GM23338 (cell line): ENCODE measurements around the gene WSCD2. TPM values are rescaled to one million over a fixed set of nuclear protein-coding genes. Genes with fewer than 3 reads are reported as not detected.

Experiments used
- ATAC-seq: fragments of 200-7000 bp; cut with Tn5 transposase; 3 replicates; pipeline ENCODE4 v1.9.1; 2020
- DNase-seq: peaks from one replicate; pipeline ENCODE4 v3.0.0-alpha.2; 2015; ENCODE audit warnings: low spot score
- H2AFZ ChIP-seq: fragments of 200-600 bp; sonication (generic); 2 replicates; pipeline ENCODE4 v1.8.0; 2016; ENCODE audit warnings: antibody characterized with exemption, mild to moderate bottlenecking, moderate library complexity
- H3F3A ChIP-seq: fragments of 200-600 bp; sonication (generic); replicated peaks from 2 replicates; pipeline ENCODE4 v1.8.0; 2017; ENCODE audit warnings: antibody characterized with exemption, mixed run types, low read depth
- H3K27ac ChIP-seq: fragments of 200-600 bp; sonication (generic); 2 replicates; pipeline ENCODE4 v1.6.1; 2016; ENCODE audit warnings: low read depth
- H3K27me3 ChIP-seq: fragments of 200-600 bp; sonication (generic); 2 replicates; pipeline ENCODE4 v1.8.0; 2016; ENCODE audit warnings: mild to moderate bottlenecking, mixed run types, moderate library complexity; ENCODE audit not compliant: insufficient read depth
- H3K36me3 ChIP-seq: fragments of 200-600 bp; sonication (generic); 2 replicates; pipeline ENCODE4 v1.8.0; 2016; ENCODE audit warnings: mild to moderate bottlenecking; ENCODE audit not compliant: insufficient read depth
- H3K4me1 ChIP-seq: fragments of 200-600 bp; sonication (generic); 2 replicates; pipeline ENCODE4 v1.8.0; 2016; ENCODE audit warnings: mild to moderate bottlenecking, moderate library complexity; ENCODE audit not compliant: insufficient read depth
- H3K4me2 ChIP-seq: fragments of 200-600 bp; sonication (generic); 2 replicates; pipeline ENCODE4 v1.7.1; 2017; ENCODE audit warnings: mixed run types
- H3K4me3 ChIP-seq: fragments of 200-600 bp; sonication (generic); 2 replicates; pipeline ENCODE4 v1.6.1; 2016; ENCODE audit warnings: mixed run types
- H3K79me2 ChIP-seq: fragments of 200-600 bp; sonication (generic); replicated peaks from 2 replicates; pipeline ENCODE4 v1.8.0; 2017; ENCODE audit warnings: mild to moderate bottlenecking; ENCODE audit not compliant: insufficient read depth
- H3K9me2 ChIP-seq: fragments of 200-600 bp; sonication (generic); 2 replicates; pipeline ENCODE4 v1.8.0; 2017; ENCODE audit not compliant: insufficient read depth
- H4K20me1 ChIP-seq: fragments of 200-600 bp; sonication (generic); replicated peaks from 2 replicates; pipeline ENCODE4 v1.8.0; 2017; ENCODE audit warnings: mild to moderate bottlenecking; ENCODE audit not compliant: insufficient read depth
- H3K27ac Mint-ChIP-seq: 2 replicates; pipeline ENCODE4 v1.8.0; 2020; ENCODE audit warnings: inconsistent platforms, mild to moderate bottlenecking, moderate library complexity, mixed read lengths
- H3K27me3 Mint-ChIP-seq: 3 replicates; pipeline ENCODE4 v1.8.0; 2022; ENCODE audit warnings: low read depth, mild to moderate bottlenecking, moderate library complexity, mixed read lengths, inconsistent platforms; ENCODE audit not compliant: insufficient read depth, poor library complexity
- H3K36me3 Mint-ChIP-seq: 3 replicates; pipeline ENCODE4 v1.8.0; 2021; ENCODE audit warnings: low read depth, mild to moderate bottlenecking, inconsistent platforms, moderate library complexity, mixed read lengths
- H3K4me1 Mint-ChIP-seq: 3 replicates; pipeline ENCODE4 v1.8.0; 2020; ENCODE audit warnings: mild to moderate bottlenecking, inconsistent platforms, mixed read lengths
- H3K4me3 Mint-ChIP-seq: 3 replicates; pipeline ENCODE4 v1.8.0; 2021; ENCODE audit warnings: moderate library complexity, mild to moderate bottlenecking, inconsistent platforms, mixed read lengths
- H3K9me3 Mint-ChIP-seq: 3 replicates; pipeline ENCODE4 v1.8.0; 2020; ENCODE audit warnings: moderate library complexity, mild to moderate bottlenecking, inconsistent platforms, mixed read lengths
- CREB1 ChIP-seq: fragments of 250-450 bp; sonication (Bioruptor Pico); IDR thresholded peaks from 2 replicates; pipeline ENCODE4 v1.5.0; 2020; ENCODE audit warnings: low read depth, mild to moderate bottlenecking, moderate library complexity
- CTCF ChIP-seq, 2 experiments: fragments of 200-600 bp in 1 of 2; sonication (generic) in 1 of 2; conservative IDR thresholded peaks; 2 replicates each; pipeline versions ENCODE4 v1.5.1 to v1.6.1; 2016 to 2017; ENCODE audit warnings: antibody characterized with exemption in 2 of 2, low read depth in 2 of 2, mild to moderate bottlenecking in 2 of 2, moderate library complexity in 1 of 2
- EZH2 ChIP-seq: fragments of 200-600 bp; sonication (generic); IDR thresholded peaks from one replicate; pipeline ENCODE4 v1.8.0; 2017; ENCODE audit warnings: antibody characterized with exemption, mild to moderate bottlenecking, low read depth; ENCODE audit not compliant: unreplicated experiment
- EZH2phosphoT487 ChIP-seq: fragments of 200-600 bp; sonication (generic); IDR thresholded peaks from one replicate; pipeline ENCODE4 v1.8.1; 2018; ENCODE audit warnings: antibody characterized with exemption; ENCODE audit not compliant: unreplicated experiment
- NANOG ChIP-seq: IDR thresholded peaks from 2 replicates; pipeline ENCODE4 v1.6.1; 2016; ENCODE audit warnings: antibody characterized with exemption, borderline replicate concordance
- POLR2AphosphoS5 ChIP-seq: IDR thresholded peaks from 2 replicates; pipeline ENCODE4 v1.6.1; 2016; ENCODE audit warnings: antibody characterized with exemption, low read depth
- REST ChIP-seq: IDR thresholded peaks from one replicate; pipeline ENCODE4 v1.6.1; 2018; ENCODE audit warnings: antibody characterized with exemption; ENCODE audit not compliant: unreplicated experiment
- STAT1 ChIP-seq: IDR thresholded peaks from one replicate; pipeline ENCODE4 v1.6.1; 2016; ENCODE audit warnings: antibody characterized with exemption; ENCODE audit not compliant: unreplicated experiment
- ZNF114 ChIP-seq: fragments of 250-450 bp; sonication (Bioruptor Pico); IDR thresholded peaks from 2 replicates; pipeline ENCODE4 v1.5.0; 2020; ENCODE audit warnings: mild to moderate bottlenecking, moderate library complexity
- ZNF331 ChIP-seq: fragments of 250-450 bp; sonication (Bioruptor Pico); IDR thresholded peaks from 2 replicates; pipeline ENCODE4 v1.5.0; 2020; ENCODE audit warnings: low read depth, mild to moderate bottlenecking, moderate library complexity
- polyA plus RNA-seq: library from polyadenylated mRNA; unstranded; fragments of >200 nt; fragmentation: Nextera tagmentation; extraction: Ambion mirVana; gene quantifications from 2 replicates; pipeline ENCODE4 v1.2.1, GENCODE V29; 2016
- total RNA-seq: library from RNA; depleted of rRNA; stranded (reverse); fragments of >200 nt; shearing (Covaris generic); gene quantifications from 2 replicates; pipeline ENCODE4 v1.2.3, GENCODE V29; 2014
- TF ChIP-seq, protein P1 (sequence below): IDR thresholded peaks from 2 replicates; pipeline ENCODE4 v1.6.1; 2016; ENCODE audit warnings: antibody characterized with exemption

WSCD2 gene
- total and polyA plus RNA-seq, 2 experiments from 2014 or later, result 0.66 to 3.1 TPM

DNA sequence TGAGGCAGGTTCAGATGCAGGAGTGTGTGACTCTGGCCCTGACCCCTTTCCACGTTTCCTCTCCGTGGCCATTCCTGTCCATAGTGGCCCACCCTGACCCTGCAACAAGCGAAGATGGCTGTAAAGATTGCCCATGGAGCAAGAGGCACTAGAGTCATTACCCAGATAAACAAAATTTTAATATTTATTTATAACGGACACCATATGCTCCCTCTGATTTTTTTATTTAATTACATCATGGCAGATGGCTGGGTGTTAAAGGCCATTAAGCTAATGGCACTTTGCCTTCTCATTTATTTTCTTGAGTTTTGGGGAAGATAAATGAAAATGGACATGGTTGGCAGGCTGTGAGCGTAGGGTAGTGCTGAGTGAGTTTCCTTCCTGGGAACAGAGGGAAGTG is 58.7 kb downstream of the WSCD2 start:
- H3K4me2 ChIP-seq, result no peak overlapping the region
- no peaks in the 10 kb centered on the region for H3K9me3 Mint-ChIP-seq
- no peaks in the 10 kb centered on the region for H3K27me3 ChIP-seq
- DNase-seq (no peak), ATAC-seq (no peak)
- H3K4me1 Mint-ChIP-seq, result peaks cover 10% of the 10 kb centered on the region
- TF ChIP-seq, protein P1, sequence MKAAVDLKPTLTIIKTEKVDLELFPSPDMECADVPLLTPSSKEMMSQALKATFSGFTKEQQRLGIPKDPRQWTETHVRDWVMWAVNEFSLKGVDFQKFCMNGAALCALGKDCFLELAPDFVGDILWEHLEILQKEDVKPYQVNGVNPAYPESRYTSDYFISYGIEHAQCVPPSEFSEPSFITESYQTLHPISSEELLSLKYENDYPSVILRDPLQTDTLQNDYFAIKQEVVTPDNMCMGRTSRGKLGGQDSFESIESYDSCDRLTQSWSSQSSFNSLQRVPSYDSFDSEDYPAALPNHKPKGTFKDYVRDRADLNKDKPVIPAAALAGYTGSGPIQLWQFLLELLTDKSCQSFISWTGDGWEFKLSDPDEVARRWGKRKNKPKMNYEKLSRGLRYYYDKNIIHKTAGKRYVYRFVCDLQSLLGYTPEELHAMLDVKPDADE, result no peak
- TF ChIP-seq EZH2 (no peak), REST (no peak), POLR2AphosphoS5 (no peak), ZNF114 (CRISPR knock-in tag) (no peak), CREB1 (CRISPR knock-in tag) (no peak), CTCF (conservative IDR thresholded peaks at IDR 0.05; ENCODE audit: low read depth in 2 of 2) (no peak), ZNF331 (CRISPR knock-in tag) (no peak), NANOG (no peak), EZH2phosphoT487 (no peak), STAT1 (no peak)
- no peak overlapping the region for H3K27ac Mint-ChIP-seq
- H3F3A ChIP-seq, result no peaks in the 10 kb centered on the region
- no peak overlapping the region for H2AFZ ChIP-seq
- no peaks in the 10 kb centered on the region for H3K36me3 Mint-ChIP-seq
- no peak overlapping the region for H3K27ac ChIP-seq
- 0 out of 2 replicates have a peak, but pooled peaks cover 6% of the 10 kb centered on the region for H3K9me2 ChIP-seq
- no peaks in the 10 kb centered on the region for H3K4me1 ChIP-seq
- H3K4me3 Mint-ChIP-seq, result no peak overlapping the region
- no peaks in the 10 kb centered on the region for H3K27me3 Mint-ChIP-seq
- H3K79me2 ChIP-seq, result no peaks in the 10 kb centered on the region
- no peaks in the 10 kb centered on the region for H3K36me3 ChIP-seq
- H3K4me3 ChIP-seq, result no peak overlapping the region
- H4K20me1 ChIP-seq, result no peaks in the 10 kb centered on the region
